Measurements from ENCODE around the gene VPS8.
"Not testable (repeated sequence)": the region's sequence is repeated elsewhere in the genome, so short reads cannot be mapped to it uniquely, and the experiment has no call there.

VPS8 gene

GRCh38 chr3:184932777-184933176 lies 120.8 kb downstream of the VPS8 start:
- no peak for DNase-seq

GRCh38 chr3:184937611-184938010 lies 125.6 kb downstream of the VPS8 start:
- no peak for DNase-seq

DNA sequence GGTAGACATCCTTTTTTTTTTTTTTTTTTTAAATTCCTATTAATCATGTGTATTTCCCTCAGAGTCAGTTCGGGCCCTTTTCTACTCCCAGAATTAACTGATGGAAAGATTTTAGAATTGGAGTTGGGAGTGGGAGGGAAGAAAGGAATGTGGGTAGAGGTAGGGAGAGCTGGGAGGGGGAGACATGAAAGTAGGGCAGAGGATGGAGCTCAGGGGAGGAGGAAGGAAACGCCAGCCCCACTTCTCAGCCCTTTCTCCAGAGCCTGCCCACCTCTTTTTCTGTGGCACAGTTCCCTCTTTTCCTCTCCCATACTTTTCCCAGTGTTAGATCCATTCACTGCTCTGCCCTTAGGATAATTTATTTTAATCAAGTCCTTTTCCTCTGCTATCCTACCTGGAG lies 129.4 kb downstream of the VPS8 start:
- no peak for DNase-seq

DNA sequence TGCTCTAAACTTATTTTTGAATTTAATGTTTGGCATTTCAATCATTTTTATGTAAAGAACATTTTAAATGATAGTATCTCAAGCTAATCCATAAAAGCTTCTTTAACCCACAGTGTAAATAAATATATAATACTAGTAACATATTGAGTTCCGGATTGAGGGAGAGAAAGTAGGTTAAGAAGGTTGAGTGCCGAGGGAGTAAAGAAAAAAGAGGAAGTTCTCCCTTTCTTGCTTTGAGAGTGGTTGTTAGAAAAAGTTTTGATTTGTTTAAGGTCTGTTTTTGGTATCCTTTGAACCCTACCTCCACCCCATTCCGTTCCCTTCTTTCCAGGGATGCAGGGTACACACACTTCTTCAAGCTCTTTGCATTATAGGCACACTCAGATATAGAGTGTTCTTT lies 130.8 kb downstream of the VPS8 start:
- DNase-seq, result no peak

- DNase-seq, result no peak
Observed at GRCh38 chr3:184944241-184944640, 132.3 kb downstream of the VPS8 start.

DNA sequence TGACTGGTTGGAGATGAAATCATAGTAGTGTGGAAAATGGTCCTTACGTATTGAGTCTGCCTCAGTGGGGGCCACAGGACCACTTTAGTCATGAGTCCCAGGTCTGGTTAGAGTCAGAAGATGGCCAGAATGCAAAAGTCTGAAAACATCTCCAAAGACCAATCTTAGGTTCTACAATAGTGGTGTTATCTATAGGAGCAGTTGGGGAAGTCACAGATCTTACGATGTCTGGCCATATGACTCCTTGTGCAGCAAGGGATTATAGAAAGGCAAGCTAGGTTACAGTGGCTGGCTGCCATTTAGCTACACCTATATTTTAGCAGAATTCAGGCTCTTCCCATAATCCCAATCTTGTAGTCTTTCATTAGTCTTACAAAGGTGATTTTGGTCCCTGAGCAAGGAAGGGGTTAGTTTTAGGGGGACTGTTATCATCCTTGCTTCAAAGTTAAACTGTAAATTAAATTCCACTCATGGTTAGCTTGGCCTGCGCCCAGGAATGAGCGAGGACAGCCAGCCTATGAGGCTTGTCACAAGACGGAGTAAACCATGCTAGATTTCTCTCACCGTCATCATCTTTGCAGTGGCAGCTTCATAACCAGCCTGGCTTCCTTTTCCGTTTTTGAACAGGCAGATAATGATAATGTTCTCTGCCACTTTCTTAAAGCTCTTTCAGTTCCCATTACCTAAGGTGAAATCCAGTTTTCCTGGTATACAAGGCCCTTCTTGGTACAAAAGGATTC lies 134.1 kb downstream of the VPS8 start:
- DNase-seq, result no peak

DNA sequence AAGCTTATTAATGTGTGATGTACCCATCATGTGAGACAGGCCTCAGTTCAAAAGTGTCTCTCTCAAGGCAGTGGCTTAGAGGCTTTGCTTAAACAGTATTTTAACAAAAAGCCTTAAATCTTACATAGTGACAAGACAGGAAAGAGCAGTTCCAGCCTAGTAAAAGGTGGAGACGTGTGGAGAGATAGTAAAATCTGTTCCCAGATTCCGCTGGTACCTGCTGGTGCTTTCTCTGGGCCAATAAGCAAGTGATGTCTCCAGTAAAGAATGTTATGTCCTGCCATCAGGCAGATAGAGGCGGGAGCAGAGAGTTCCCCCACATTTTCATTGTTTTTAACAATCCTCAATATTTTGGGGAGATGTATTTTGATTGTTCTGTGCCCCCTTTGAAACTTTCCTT lies 135.0 kb downstream of the VPS8 start:
- DNase-seq, result no peak

DNA sequence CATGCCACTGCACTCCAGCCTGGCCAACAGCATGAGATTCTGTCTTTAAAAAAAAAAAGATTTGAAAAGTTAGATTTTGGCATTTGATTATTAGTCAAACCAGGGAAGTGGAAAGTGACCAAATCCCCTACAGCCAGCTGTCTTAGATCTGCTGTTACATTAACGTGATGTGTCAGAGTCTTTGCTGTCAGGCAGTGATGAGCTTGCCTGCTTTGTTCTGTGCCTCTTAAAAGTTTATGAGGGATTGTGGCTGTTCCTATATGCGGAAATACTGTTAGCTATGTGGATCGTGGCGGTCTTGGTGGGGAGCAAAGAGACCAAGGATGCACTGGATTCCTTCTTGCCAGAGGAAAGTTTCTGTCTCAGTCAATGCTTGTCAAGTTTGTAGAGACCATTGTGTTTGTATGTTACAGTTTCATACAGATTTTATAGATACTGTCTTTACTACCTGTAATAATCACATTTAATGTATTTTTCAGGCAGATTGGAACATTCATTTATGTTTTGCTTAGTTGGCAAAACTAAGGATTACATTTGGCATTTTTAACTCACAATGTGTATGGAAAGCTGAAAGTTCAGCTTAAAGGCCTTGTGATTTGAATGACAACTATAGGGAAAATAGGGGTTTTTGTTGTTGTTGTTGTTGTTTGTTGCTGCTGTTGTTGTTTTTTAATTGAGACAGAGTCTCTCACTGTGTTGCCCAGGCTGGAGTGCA lies 137.4 kb downstream of the VPS8 start:
- no peak for DNase-seq

DNA sequence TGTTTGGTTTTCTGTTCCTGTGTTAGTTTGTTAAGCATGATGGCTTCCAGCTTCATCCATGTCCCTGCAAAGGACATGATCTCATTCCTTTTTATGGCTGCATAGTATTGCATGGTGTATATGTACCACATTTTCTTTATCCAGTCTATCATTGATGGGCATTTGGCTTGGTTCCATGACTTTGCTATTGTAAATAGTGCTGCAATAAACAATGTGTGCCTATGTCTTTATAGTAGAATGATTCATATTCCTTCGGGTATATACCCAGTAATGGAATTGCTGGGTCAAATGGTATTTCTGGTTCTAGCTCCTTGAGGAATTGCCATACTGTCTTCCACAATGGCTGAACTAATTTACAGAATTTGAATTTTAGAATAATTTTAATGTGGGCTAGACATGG lies 138.8 kb downstream of the VPS8 start:
- DNase-seq, result not testable (repeated sequence)

DNA sequence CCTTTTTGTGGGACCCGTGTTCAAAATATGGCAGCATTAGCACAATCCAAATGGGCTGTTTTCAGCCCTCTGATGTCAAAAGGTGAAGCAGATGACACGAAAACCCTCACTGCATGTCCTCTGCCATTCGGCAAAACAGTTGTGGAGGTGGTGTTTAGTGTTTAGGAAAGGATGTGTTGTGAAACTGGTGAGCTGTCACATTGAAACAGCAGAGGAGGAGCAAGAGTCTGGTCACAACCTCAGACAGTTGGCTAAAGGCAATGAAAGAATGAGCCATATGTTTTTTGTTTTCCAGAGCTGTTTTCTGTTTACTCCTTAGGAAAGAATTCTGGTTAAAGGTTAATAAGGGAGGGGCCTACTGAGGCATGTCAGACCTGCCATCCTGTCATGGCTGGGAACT lies 140.7 kb downstream of the VPS8 start:
- no peak for DNase-seq

DNA sequence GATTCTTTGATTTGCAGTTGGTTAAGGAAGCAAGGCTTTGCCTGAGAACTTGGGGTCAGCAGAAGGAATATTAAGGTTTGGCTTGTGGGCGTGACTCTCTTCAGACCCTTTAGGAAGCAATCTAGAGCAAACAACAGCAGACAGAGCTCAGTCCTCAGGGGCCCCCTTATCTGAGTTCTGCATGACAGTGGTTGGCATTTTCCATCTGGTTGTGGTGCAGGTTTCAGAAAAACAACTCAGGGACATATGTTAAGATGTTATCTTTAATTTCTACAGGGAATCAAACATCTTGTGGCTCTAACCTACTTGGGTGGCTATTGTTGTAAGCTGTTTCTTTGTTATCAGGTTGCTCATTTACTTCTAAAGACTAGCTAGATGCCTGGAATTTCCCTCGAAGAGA lies 141.4 kb downstream of the VPS8 start:
- DNase-seq, result no peak

DNA sequence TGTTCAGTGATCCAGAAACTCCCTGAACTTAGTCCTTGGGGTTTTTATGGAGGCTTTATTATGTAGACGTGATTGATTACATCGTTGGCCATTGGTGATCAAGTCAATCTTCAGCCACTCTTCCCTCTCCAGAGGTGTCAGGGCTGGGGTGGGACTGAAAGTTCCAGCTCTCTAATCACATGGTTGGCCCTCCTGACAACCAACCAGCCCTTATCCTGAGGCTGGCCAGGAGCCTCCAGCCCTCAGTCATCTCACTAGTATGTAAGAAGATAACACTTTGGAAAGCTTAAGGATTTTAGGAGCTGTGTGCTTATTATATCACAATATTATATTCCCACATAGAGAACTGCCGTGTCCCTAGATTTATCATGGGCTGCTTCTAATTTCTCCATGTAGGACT lies 142.3 kb downstream of the VPS8 start:
- DNase-seq, result no peak

GRCh38 chr3:184954851-184955250 lies 142.9 kb downstream of the VPS8 start:
- DNase-seq, result not testable (repeated sequence)

- DNase-seq, result no peak
Observed at GRCh38 chr3:184965639-184966430, 153.9 kb downstream of the VPS8 start.

DNA sequence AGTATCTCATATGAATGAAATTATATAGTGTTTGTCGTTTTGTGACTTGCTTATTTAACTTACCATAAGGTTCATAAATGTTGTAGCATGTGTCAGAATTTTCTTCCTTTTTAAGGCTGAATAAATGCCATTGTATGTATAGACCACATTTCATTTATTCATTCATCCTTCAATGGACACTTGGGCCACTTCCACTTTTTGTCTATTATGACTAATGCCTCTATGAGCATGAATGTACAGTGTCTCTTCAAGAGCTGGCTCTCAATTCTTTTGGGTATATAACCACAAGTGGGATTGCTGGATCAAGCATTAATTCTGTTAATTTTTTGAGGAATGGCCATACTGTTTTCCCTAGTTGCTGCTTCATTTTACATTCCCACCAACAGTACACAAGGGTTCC lies 156.1 kb downstream of the VPS8 start:
- no peak for DNase-seq

DNA sequence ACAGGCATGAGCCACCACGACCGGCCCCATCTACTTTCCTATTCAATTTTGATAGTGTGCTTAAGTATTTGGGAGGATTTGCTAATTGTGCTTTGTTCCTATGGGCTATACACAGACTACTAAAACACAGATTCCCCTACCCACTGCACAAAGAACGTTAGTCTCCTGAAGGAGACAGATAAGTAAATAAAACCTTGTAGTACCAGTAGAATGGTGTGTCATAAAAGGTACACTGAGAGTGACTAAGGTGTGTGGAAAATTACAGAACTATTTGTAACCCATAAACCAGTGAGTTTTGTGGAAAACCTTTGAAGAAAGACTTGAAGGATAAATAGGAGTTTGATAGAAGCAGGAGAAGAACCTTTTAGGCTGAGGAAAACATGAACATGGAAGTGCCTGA lies 158.2 kb downstream of the VPS8 start:
- DNase-seq, result no peak

DNA sequence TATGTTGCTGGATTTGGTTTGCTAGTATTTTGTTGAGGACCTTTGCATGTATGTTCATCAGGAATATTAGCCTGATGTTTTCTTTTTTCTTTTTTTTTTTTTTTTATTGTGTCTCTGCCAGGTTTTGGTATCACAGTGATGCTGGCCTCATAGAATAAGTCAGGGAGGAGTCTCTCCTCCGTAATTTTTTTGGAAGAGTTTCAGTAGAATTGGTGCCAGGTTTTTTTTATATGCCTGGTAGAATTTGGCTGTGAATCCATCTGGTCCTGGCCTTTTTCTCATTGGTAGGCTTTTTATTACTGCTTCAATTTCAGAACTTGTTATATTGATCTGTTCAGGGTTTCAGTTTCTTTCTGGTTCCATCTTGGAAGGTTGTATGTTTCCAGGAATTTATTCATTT lies 165.8 kb downstream of the VPS8 start:
- DNase-seq, result no peak

GRCh38 chr3:184981071-184981470 lies 169.1 kb downstream of the VPS8 start:
- no peak for DNase-seq

DNA sequence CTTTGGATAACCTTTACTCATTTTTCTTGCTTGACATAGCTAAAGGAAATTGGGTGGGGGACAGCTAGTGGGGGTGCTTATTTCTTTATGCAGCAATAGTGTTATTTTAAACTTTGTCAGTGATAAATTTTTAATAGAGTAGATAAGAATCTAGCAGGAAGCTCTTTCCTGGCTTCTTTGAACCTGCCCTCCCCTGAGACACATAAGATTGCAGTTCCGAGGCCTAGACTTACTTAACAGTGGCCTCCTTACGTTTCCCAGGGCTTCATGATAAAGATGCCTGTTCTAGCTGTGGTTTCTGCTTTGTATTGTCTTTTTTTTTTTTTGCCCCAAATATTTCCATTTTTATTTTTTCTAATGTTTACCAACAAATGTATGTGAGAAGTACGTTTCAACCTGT lies 170.1 kb downstream of the VPS8 start:
- DNase-seq, result no peak

GRCh38 chr3:184985586-184985985 lies 173.6 kb downstream of the VPS8 start:
- no peak for DNase-seq

GRCh38 chr3:184986366-184986889 lies 174.5 kb downstream of the VPS8 start:
- DNase-seq, result no peak

- no peak for DNase-seq
Observed at GRCh38 chr3:184993394-184993793, 181.4 kb downstream of the VPS8 start.

GRCh38 chr3:185003876-185004275 lies 191.9 kb downstream of the VPS8 start:
- not testable (repeated sequence) for DNase-seq

GRCh38 chr3:185009650-185010049 lies 197.7 kb downstream of the VPS8 start:
- no peak for DNase-seq

All from stimulated activated naive CD4-positive, alpha-beta T cell (primary cell).